ENCODE measurements around the gene PTPRM.

PTPRM gene

DNA sequence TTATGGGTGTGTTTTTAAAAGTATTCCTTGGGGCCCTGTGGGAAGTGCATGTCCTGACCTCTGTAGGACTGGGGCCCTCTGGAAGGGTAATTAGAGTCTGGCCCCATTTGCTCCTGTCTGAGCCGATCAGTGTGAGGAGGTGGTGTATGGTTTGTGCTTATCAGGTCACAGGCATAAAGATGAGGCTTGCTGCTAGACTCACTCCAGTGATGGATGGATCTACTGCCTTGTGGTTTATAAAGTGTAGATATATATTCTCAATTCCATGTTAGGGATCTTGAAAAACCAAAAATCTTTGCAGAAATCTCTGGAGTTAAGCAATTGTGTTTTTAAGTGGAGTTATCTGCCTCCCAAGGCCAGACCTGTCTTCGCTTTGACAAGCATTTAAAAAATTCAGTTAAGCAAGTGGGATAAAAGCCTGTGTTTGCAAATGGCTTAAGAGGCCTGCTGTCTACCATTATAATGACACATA is 182.4 kb downstream of the PTPRM start:
- no peak for DNase-seq (ENCODE audit: low read depth in 2 of 2, low spot score in 1 of 2)

DNA sequence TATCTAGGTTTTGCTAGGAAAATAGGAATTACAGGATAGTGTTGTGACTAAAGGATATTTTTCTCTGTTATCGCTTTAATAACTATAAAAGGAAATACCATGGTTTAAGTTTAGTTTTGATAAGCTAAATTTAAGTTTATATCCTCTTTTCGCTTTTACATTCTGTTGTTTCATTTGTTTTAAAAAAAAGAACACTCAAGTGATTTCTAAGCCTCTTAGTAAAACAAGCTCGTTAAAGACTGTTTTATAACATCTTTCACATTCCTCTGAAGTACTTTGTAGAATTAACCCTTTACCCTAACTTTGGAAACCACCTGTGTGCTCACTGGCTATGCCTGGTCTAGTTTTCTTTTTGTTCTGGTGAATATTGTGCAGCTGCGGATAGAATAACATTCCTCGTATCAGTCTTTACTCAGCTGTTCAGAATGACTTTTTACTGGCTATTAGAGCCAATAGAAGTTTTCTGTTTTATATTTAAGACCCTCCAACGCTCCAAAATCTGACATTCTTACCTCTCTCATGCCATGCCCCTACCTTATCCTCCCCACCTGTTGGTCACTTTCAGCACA is 183.1 kb downstream of the PTPRM start:
- no peak for DNase-seq (ENCODE audit: low read depth in 2 of 2, low spot score in 1 of 2)

DNA sequence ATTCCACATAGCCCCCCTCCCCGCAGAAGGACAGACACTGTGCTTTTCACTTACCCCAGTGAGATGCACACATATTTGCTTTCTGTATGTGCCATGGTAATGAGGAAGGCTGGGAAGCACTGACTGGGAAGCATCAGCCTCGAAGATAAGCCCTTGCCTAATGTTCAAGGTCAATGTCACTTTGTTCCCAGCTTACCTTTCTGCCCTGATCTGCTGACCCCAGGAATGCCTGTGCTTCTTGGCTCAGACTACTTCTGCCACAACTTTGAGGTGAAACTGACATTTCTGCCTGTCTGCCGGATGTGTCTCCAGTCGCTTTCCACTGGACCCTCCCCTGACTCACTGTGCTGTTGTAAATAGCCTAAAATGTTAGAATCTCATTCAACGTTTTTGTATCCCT is 183.8 kb downstream of the PTPRM start:
- no peak for DNase-seq (ENCODE audit: low read depth in 2 of 2, low spot score in 1 of 2)

DNA sequence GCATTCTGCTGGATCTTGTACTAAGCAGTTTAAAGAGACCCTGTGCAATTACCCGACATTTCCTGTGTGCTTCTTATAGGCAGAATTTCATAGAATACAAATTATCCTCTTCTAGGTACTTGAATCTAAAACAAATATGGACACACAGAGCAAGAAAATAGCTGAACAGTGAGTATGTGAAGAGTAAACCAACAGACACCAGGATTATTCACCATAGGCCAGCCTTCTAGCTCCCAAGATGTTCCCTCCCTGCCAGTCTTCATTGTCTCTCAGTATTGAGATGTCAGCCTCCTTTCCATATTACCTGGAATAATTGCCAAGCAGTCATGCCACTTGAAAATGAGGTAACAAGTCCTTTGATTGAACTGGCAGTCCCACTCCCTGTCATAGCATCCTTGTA is 187.1 kb downstream of the PTPRM start:
- DNase-seq (ENCODE audit: low read depth in 2 of 2, low spot score in 1 of 2) = no peak

DNA sequence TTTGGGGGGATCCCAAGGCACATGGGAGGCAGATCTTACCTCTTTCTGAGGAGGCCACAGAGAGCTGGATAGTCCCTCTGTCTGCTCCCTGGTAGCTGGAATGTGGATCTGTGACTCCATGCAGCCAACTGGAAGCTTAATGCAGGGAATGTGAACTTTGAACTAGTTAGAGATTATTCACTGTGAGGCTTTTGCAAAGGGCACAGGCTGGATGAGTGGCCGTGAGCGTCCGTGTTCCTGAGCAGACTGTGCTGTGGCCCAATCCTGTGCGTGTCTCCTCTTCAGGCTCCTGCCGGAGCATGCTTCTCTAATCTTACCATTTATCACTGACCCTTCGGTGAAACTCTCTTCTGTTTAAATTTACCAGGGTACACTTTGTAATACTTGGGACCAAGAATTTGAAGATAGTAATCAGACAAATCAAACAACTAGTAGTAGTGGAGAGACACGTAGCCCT is 187.6 kb downstream of the PTPRM start:
- no peak for DNase-seq (ENCODE audit: low read depth in 2 of 2, low spot score in 1 of 2)

DNA sequence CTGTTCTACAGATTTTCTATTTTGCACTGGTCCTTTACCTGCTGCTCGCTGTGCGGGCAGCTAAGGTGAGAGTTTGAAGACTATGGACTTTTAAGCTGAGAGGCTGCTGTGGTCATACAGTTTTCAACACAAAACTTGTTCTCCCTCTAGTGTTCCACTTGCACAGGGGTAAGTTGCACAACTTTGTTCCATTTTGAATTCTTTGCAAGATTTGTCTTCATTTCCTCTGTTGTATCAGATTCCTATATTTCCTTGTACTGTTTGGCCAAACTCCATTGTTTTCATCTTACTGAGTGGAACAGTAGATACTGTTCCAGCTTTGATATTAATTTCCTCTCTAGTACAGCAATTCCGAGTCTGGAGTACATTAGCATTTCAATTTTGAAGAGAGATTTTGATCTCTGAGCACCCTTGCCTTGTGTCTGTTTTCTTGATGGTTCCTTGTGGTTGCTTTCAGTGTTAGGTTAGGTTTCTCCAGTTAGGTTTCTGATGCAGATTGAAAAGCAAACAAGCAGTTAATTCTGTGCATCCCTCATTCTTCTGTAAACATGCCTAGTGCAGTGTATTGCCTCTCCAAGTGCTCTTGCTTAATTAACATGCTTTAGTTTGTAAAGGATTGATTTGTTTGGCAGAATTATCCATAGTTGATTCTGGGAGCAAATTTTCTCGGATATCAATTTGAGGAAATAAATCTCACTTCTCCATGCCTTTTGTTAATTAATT is 188.8 kb downstream of the PTPRM start:
- no peak for DNase-seq (ENCODE audit: low read depth in 2 of 2, low spot score in 1 of 2)

DNA sequence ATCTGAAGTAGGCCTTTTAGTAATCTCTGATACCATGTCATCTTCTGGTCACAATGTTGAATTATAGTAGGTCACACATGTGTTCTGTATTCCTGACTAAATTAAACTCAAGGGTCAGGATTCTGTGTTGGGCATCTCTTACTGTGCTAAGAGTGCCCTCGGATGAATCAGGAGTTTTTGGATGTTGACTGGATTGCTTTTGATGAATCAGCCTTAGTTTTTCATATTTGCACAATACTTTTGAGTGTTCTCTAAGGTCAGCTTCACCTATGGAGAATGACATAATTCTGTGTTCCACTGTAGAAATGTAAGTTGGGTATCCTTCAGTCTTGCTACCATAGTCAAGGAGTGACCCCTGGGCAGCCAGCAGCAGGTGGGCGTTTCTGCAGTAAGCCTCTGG is 190.1 kb downstream of the PTPRM start:
- no peak for DNase-seq (ENCODE audit: low read depth in 2 of 2, low spot score in 1 of 2)

DNA sequence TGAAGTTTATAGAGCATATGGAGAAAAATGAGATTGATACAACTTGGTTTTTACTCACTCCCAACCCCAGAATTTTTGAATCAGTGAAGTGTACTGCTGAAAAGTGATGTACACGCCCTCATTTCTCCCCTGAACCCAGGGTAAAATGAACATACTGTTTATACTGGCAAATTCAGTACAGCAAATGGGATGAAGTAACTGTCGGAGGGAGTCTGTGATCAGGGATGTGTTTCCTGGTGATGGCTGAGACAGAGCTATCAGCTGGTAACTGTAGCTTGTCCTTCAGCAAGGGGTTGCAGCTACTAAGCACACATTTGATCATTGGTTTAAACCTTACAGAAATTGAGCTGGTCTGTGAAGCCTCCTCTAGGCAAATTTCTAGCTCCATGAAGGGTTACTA is 191.6 kb downstream of the PTPRM start:
- no peak for DNase-seq (ENCODE audit: low read depth in 2 of 2, low spot score in 1 of 2)

DNA sequence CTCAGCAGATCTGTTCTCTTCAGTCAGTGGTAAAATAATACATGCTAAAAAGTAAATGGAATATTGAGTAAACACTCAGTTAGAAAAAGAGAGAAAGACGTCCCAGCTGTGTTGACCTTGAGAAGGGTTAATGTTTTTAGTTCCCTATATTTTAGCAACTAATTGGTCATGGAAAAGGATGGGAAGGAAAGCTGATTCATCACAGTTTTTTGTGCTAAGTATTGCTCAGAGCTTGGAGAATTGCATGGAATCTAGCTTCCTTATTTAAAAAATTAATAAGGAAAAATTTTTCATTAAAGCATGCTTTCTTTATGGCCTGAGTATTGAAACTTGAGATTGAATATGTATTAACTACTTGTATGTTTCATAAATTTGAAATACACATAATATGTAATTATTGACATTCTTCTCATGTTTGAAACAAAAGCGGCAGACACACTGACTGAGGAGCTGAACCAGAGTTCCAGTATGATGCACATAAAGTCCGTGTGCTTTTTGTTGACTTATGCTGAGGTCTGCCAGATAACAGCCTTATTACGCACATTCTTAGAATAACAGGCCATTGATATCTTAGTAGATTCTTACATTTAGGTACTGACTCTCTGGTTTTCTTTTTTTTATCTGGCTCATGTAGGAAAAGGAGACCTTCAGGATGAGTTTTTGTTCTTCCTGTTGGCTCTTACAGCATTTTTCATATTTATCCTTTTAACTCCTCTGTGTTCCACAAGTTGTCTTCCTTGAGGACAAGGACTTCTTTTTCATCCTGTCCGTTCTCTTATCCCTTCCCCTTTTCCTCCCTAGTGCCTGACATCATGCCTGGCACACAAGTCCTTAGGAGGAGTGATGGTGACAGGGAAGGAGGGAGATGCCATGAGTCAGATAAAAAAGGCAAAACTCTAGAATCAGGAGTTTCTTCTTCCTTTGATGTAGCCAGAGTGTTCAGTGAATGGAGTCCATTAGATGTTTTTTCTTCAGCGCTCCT is 194.1 kb downstream of the PTPRM start:
- DNase-seq (ENCODE audit: low read depth in 2 of 2, low spot score in 1 of 2) = no peak

DNA sequence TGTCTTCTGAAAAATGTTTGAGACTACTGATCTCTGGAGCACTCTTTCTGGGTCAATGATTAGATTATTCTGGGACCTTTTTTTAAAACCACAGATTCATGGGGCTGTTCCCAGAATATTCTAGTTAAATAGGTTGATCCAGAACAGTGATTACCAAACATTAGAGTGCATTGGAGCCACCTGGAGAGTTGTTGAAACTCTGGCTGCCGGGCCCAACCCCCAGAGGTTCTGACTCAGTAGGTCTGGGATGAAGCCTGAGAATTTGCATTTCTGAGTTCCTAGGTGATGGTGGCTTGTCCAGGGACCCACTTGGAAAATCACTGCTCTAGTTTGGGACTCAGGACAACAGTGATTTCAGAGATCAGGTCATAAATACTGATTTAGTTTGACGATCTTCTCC is 197.3 kb downstream of the PTPRM start:
- no peak for DNase-seq (ENCODE audit: low read depth in 2 of 2, low spot score in 1 of 2)

DNA sequence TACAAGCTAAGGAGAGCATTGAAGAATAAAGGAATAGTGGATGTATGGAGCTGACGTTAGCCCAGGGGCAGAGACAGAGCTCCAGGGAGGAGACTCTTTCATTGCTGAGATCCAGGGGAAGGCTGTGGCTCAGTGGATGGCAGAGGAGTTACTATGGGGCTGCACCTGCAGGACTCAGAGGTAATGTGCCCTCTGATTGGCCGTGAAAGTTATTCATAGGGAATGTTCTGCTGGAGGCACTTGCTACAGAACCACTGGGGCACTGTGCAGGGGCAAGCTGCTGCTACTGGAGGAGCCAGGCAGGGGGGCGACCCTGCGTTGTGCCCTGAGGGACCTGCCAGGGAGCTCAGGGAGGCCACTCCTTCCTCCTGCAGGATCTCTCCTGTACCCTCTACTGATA is 199.2 kb downstream of the PTPRM start:
- DNase-seq (ENCODE audit: low read depth in 2 of 2, low spot score in 1 of 2) = no peak

DNA sequence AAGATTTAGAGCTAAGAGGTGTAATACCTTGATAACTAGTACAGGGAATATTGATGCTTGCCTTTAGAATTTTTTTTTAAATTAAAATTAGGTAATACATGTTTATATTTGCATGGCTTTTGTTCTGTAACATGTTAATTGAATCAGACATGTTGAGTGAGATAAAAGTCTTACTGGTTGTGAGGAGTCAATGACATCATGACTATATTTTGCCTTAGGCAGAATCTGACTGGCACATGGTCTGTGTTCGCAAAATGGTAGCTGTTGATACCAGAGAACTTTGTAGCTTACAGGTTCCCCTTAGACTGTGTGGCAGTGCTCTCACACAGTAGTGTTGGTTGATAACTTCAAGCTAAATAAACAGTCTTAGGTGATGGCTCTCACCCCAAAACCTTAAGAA is 199.7 kb downstream of the PTPRM start:
- no peak for DNase-seq (ENCODE audit: low read depth in 2 of 2, low spot score in 1 of 2)

DNA sequence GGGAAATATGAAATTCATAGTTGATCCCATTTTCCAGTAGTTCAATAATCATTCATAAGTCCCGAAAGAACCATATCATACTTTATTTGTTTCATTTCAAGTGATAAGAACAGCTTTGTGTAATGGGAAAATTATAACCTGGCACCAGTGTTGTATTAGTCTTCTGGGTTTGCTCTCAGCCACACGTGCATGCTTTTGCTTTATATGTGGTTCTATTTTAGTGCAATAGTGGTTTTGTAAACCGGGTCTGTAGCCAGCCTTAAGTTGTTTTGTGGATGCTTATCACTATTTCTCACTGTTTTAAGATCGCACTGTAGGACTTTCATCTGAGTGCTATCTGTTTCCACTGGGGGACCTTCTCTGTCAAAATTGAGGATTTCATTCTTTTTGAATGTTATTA is 203.8 kb downstream of the PTPRM start:
- DNase-seq (ENCODE audit: low read depth in 2 of 2, low spot score in 1 of 2) = no peak

DNA sequence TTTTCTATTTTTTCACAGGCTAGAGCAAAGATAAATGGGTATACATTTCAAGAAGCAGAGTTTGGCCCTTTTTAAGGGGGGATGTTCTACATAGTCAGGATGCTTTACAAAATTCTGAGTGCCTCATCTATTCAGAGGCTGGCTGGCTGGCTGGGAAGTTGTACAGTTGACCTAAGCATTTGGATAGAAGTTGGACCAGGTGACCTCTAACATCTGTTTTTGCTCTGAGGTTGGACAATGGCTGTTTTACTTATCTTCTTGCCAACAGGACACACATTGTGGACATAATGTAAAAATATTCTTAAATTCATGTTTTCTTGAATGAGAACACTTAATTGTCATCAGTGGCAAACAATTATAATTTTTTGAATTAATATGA is 205.4 kb downstream of the PTPRM start:
- no peak for DNase-seq (ENCODE audit: low read depth in 2 of 2, low spot score in 1 of 2)

DNA sequence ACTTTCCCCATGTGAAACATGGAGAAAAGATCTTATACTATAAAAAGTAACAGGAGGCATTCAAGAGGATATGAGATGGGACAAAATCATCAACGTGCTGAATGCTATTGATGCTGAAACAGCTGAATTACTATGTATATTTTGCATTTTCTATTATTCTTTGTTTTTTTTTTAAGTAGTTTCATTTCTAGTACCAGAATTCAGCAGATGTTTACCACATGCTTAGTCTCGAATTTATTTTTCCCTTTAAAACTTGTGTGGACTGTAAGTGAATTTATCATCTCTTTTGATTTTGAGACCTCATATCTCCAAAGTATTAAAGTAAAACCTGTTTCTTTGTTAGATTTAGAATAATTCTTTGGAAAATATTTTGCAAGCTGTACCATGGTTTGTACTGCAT is 205.8 kb downstream of the PTPRM start:
- DNase-seq (ENCODE audit: low read depth in 2 of 2, low spot score in 1 of 2) = no peak

DNA sequence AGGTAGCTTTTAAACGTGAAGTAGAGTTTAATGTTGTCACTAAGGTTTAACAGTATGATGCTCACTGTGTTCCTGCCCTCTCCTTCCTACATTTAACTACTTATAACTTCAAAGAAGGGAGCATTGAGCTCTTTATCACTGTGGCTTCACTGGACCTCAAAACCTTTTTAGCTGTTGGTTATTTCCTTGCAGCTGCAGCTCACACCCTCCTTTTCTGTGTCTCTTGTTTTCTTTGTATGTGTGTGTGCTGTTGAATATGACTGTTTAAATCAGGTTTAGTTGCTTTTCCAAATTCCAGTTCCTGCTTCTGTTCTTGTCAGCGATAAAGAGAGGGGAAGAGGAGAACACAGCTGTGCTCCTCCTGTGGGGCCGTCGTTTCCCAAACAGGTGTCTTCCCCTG is 208.0 kb downstream of the PTPRM start:
- DNase-seq (ENCODE audit: low read depth in 2 of 2, low spot score in 1 of 2) = no peak

DNA sequence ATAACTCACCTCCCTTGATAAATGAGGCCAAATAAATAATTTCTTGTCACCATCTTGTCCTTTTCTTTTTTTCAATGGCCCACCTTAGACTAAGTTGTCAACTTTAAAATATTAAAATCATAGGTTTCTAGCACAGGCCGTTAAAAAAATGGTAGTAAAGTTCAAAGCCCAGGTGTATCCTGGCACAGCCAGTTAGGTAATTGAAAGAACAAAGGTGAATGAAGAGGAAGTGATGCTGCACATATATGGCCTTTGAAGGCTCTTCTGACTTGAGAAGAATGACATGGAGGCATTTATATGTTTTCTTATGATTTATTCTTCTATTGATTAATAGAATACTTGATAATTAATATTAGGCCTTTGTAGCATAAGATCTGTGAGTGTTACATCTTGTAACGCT is 208.7 kb downstream of the PTPRM start:
- no peak for DNase-seq (ENCODE audit: low read depth in 2 of 2, low spot score in 1 of 2)

DNA sequence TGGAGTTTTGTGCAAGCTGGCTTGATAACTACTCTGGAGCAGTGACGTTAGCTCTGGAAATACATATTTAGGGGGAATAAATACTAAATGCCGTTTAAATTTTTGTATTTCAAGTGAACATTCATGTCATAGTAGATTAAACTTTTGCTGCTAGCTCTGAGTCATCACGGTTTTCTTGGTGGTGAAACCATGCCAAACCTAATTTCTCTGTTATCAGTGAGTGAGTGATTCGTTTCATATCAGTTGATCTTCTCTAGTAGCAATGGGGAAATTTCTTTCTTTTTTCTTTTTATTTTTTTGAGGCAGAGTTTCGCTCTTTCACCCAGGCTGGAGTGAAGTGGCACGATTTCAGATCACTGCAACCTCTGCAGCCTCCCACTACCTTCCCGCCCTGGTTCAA is 211.1 kb downstream of the PTPRM start:
- no peak for DNase-seq (ENCODE audit: low read depth in 2 of 2, low spot score in 1 of 2)

DNA sequence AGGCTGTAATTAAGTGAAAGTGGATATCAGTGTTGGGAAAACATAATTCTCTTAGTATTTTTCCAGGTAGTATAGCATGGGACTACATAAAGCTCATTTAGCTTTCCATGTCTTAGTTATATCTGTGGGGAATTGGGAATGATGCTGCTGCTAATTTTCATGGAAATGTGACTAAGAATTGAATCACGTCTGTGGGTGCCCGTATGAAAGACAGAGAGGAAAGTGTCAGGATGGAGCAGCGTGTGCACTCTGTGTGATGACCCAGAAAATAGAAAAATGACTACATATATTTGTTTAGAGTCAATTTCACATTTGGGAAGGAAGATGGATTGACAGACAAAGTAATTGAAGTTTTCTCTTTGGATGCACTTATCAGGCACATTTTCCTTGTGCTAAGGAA is 212.1 kb downstream of the PTPRM start:
- no peak for DNase-seq (ENCODE audit: low read depth in 2 of 2, low spot score in 1 of 2)

DNA sequence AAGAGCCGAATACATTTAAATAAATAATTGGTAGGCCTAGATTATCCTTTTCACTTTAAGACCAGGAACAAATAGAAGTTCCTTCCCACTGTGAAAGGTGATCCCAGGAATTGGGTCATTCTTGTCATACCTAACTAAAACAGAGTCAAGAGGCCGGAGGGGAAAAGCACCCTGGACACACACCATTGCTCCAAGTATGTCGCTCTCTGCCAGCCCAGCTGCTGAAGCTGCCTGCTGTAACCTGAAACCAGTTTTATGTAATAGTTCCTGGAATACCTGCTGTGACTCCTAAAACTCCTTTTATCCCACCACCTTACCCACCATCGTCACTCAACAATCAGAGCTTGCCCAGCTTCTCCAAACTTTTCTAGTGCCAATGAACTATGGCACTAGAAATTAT is 217.1 kb downstream of the PTPRM start:
- DNase-seq (ENCODE audit: low read depth in 2 of 2, low spot score in 1 of 2) = no peak

DNA sequence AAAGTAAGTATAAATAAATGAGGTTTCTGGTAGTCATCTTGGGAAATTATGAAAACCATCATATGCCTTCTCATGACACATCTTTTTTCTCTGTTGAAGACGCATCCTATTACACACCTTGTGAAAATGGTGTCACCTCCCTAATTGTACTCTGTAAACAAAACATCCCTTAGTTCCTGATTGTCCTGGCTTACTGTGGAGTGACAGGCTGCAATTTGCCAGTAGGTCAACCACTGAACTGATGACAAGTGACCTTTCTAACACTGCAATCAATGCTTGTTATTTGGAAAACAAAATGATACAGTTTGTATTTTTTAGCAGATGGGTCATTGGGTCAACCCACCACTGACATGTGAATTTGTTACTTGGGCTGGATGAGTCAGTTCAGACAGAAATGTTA is 219.5 kb downstream of the PTPRM start:
- no peak for DNase-seq (ENCODE audit: low read depth in 2 of 2, low spot score in 1 of 2)

DNA sequence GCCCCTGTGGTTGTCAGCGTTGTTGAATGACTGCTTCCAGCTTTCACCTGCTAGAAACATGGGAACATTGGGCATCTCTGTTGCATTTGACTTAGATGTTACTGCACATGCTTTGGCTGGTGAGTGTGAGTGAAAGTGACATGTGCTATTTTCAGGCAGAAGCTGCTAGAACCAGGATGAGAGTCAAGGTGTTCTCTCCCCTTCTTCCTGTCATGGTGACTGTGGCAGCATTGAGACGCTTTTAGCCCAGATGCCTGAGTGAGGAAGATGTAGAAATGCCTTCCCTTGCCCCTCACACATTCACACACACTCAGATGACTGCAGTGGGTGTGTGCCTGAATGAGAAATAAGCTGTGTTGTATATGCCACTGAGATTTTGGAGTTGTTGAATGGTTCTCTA is 220.2 kb downstream of the PTPRM start:
- no peak for DNase-seq (ENCODE audit: low read depth in 2 of 2, low spot score in 1 of 2)

Measured in stimulated activated CD8-positive, alpha-beta memory T cell treated with anti-CD3 and anti-CD28 coated beads, Interleukin-4, amount 100 ng/mL, for 4 hours (primary cell).